GM18505 (cell line): Measurements from ENCODE around the gene LDAH.

Experiments used
- ATAC-seq: cut with Tn5 transposase; IDR thresholded peaks from one replicate; pipeline ENCODE4 v1.9.1; 2021; ENCODE audit not compliant: unreplicated experiment
- POLR2A ChIP-seq: IDR thresholded peaks from 4 replicates; pipeline ENCODE4 v1.6.1; 2011; ENCODE audit warnings: borderline replicate concordance; ENCODE audit not compliant: insufficient read depth, insufficient read length; ENCODE audit errors: extremely low read depth

LDAH gene

GRCh38 chr2:20822535-20823490 is at the start of gene LDAH:
Gene LDAH, minus strand, starts transcription at chr2:20823101. Its CDS starts 21,638 bp downstream, at chr2:20801463.
- peak; percentile 91 for ATAC-seq
- TF ChIP-seq POLR2A, result peak; percentile 89

GRCh38 chr2:20868377-20868776 is 45.5 kb upstream of the LDAH start:
- no peak for TF ChIP-seq POLR2A
- peak; percentile 99 for ATAC-seq

GRCh38 chr2:20862850-20863249 is 39.9 kb upstream of the LDAH start:
- no peak for TF ChIP-seq POLR2A
- no peak for ATAC-seq

- TF ChIP-seq POLR2A, result no peak
- ATAC-seq, result no peak
These were observed 32.6 kb upstream of the LDAH start for GRCh38 chr2:20855456-20855855.

- no peak for ATAC-seq
- TF ChIP-seq POLR2A, result no peak
These were observed 29.8 kb upstream of the LDAH start for GRCh38 chr2:20852670-20853069.

GRCh38 chr2:20852139-20852538 is 29.2 kb upstream of the LDAH start:
- TF ChIP-seq POLR2A, result no peak
- ATAC-seq, result no peak

- TF ChIP-seq POLR2A, result no peak
- no peak for ATAC-seq
These were observed 21.3 kb upstream of the LDAH start for GRCh38 chr2:20844246-20844645.

GRCh38 chr2:20839052-20839451 is 16.2 kb upstream of the LDAH start:
- no peak for ATAC-seq
- TF ChIP-seq POLR2A, result no peak

- TF ChIP-seq POLR2A, result no peak
- no peak for ATAC-seq
These were observed 15.1 kb upstream of the LDAH start for GRCh38 chr2:20838016-20838415.

GRCh38 chr2:20836521-20836920 is 13.6 kb upstream of the LDAH start:
- no peak for ATAC-seq
- no peak for TF ChIP-seq POLR2A

- no peak for ATAC-seq
- TF ChIP-seq POLR2A, result no peak
These were observed 11.4 kb upstream of the LDAH start for GRCh38 chr2:20834331-20834730.

- no peak for ATAC-seq
- TF ChIP-seq POLR2A, result no peak
These were observed 9.7 kb upstream of the LDAH start for GRCh38 chr2:20832606-20833005.

- no peak for ATAC-seq
- TF ChIP-seq POLR2A, result no peak
These were observed 7.0 kb upstream of the LDAH start for GRCh38 chr2:20829861-20830260.

- no peak for ATAC-seq
- no peak for TF ChIP-seq POLR2A
These were observed 1.0 kb upstream of the LDAH start for GRCh38 chr2:20823917-20824316.
